Measurements from ENCODE around the gene MOAP1. TPM values are rescaled to one million over a fixed set of nuclear protein-coding genes. Genes with fewer than 3 reads are reported as not detected.

The MOAP1 gene
- total and polyA plus RNA-seq, 3 donors from 2014 or later = 22.4 to 25.5 (median 22.6) TPM

- Histone ChIP-seq H3K36me3 (ENCODE audit: low read depth, missing control alignments) (no peaks in the 10 kb centered on the region), H3K27ac (no peak overlapping the region), H3K4me3 (no peak overlapping the region), H3K27me3 (no peaks in the 10 kb centered on the region), H3K4me1 (no peaks in the 10 kb centered on the region), H3K9me3 (no peaks in the 10 kb centered on the region)
- 82% methylated on average over 8 of the region's 8 CpGs for WGBS, 2 donors
- intact Hi-C loops (cut with DNase I; ENCODE audit: low total_unique reads) = no loop called here
- DNase-seq = no peak
- TF ChIP-seq CTCF (IDR thresholded peaks at IDR 0.05) = no peak
- TF ChIP-seq POLR2A (IDR thresholded peaks at IDR 0.05) = no peak
Measured at GRCh38 chr14:93156693-93157369, 27.9 kb downstream of the MOAP1 start.

GRCh38 chr14:93155667-93156066 is 29.0 kb downstream of the MOAP1 start:
- no peaks in the 10 kb centered on the region for H3K9me3 ChIP-seq
- intact Hi-C loops (cut with DNase I; ENCODE audit: low total_unique reads) = no loop called here
- no peak overlapping the region for H3K4me3 ChIP-seq
- TF ChIP-seq POLR2A (IDR thresholded peaks at IDR 0.05) (no peak), CTCF (IDR thresholded peaks at IDR 0.05) (no peak)
- H3K27ac ChIP-seq = no peak overlapping the region
- H3K27me3 ChIP-seq = no peaks in the 10 kb centered on the region
- WGBS, 2 donors = 88% methylated on average over 2 of the region's 2 CpGs
- H3K36me3 ChIP-seq (ENCODE audit: low read depth, missing control alignments) = no peaks in the 10 kb centered on the region
- H3K4me1 ChIP-seq = peaks cover 2% of the 10 kb centered on the region
- no peak for DNase-seq

- Histone ChIP-seq H3K27ac (no peak overlapping the region), H3K4me3 (no peak overlapping the region), H3K27me3 (no peaks in the 10 kb centered on the region), H3K4me1 (peaks cover 2% of the 10 kb centered on the region), H3K36me3 (ENCODE audit: low read depth, missing control alignments) (no peaks in the 10 kb centered on the region), H3K9me3 (no peaks in the 10 kb centered on the region)
- TF ChIP-seq CTCF (IDR thresholded peaks at IDR 0.05) = no peak
- 81 to 86% methylated on average over 7 of the region's 7 CpGs for WGBS, 2 donors
- DNase-seq = no peak
- intact Hi-C loops (cut with DNase I; ENCODE audit: low total_unique reads) = no loop called here
Measured at GRCh38 chr14:93153121-93153520, 31.6 kb downstream of the MOAP1 start.

GRCh38 chr14:93150227-93151208 is 34.2 kb downstream of the MOAP1 start:
- TF ChIP-seq POLR2A (IDR thresholded peaks at IDR 0.05) = no peak
- no peak for TF ChIP-seq CTCF (IDR thresholded peaks at IDR 0.05)
- H3K4me3 ChIP-seq = no peak overlapping the region
- WGBS, 2 donors = 60 to 65% methylated on average over 15 to 16 of the region's 16 CpGs
- H3K27ac ChIP-seq = no peak overlapping the region
- intact Hi-C loops (cut with DNase I; ENCODE audit: low total_unique reads) = no loop called here
- H3K4me1 ChIP-seq = peaks cover 2% of the 10 kb centered on the region
- DNase-seq = peak; percentile 24
- no peaks in the 10 kb centered on the region for H3K27me3 ChIP-seq
- no peaks in the 10 kb centered on the region for H3K9me3 ChIP-seq
- H3K36me3 ChIP-seq (ENCODE audit: low read depth, missing control alignments) = no peaks in the 10 kb centered on the region
